SK-N-SH (cell line): ENCODE data around the gene RPAP2.

Experiments
- EP300 ChIP-seq, 2 experiments: IDR thresholded peaks; 2 replicates each; pipeline versions ENCODE4 v1.4.0 to v1.6.1; 2012; ENCODE audit warnings: borderline replicate concordance in 1 of 2, low read depth in 1 of 2, low read length in 1 of 2
- EZH2phosphoT487 ChIP-seq: fragments of 200-600 bp; sonication (generic); IDR thresholded peaks from 2 replicates; pipeline ENCODE4 v1.6.1; 2017; ENCODE audit warnings: low read depth, mixed run types, mild to moderate bottlenecking, antibody characterized with exemption, moderate library complexity, borderline replicate concordance
- SMC3 ChIP-seq: IDR thresholded peaks from 2 replicates; pipeline ENCODE4 v1.6.1; 2012; ENCODE audit warnings: low read depth, low read length, improper control_type of control experiment
- TEAD4 ChIP-seq: IDR thresholded peaks from 2 replicates; pipeline ENCODE4 v1.4.0; 2012; ENCODE audit warnings: mild to moderate bottlenecking, borderline replicate concordance; ENCODE audit not compliant: insufficient read depth
- TF ChIP-seq, protein P1 (sequence below): fragments of 200-600 bp; sonication (generic); IDR thresholded peaks from 2 replicates; pipeline ENCODE4 v1.6.1; 2017; ENCODE audit warnings: antibody characterized with exemption, mild to moderate bottlenecking, moderate library complexity
- TF ChIP-seq, protein P2 (sequence below): IDR thresholded peaks from 2 replicates; pipeline ENCODE4 v1.4.0; 2012; ENCODE audit warnings: low read depth
- TF ChIP-seq, protein P3 (sequence below): IDR thresholded peaks from 2 replicates; pipeline ENCODE4 v1.4.0; 2012; ENCODE audit warnings: low read depth, borderline replicate concordance
- TF ChIP-seq, protein P4 (sequence below): IDR thresholded peaks from 2 replicates; pipeline ENCODE4 v1.6.1; 2012; ENCODE audit warnings: mild to moderate bottlenecking, low read depth, low read length, moderate library complexity

DNA sequence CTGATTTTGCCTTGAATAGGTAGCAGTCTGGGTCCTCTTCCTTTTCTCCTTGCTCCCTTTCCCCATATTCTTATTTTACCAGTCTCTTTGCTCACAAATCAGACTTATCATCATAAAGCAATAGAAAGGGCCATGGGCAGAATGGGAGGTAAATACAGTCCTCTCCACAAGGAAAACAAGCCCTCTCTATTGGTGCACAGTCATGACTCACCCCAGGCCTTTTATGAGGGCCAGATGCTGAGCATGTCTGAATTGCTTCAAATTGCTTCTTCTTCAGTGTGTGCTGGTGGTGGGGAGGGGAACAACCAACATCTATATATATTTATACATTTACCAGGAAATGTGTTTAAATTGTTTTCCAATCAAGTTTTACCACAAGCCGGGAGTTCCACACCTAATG lies 112.7 kb downstream of the RPAP2 start:
- TF ChIP-seq, protein P1, sequence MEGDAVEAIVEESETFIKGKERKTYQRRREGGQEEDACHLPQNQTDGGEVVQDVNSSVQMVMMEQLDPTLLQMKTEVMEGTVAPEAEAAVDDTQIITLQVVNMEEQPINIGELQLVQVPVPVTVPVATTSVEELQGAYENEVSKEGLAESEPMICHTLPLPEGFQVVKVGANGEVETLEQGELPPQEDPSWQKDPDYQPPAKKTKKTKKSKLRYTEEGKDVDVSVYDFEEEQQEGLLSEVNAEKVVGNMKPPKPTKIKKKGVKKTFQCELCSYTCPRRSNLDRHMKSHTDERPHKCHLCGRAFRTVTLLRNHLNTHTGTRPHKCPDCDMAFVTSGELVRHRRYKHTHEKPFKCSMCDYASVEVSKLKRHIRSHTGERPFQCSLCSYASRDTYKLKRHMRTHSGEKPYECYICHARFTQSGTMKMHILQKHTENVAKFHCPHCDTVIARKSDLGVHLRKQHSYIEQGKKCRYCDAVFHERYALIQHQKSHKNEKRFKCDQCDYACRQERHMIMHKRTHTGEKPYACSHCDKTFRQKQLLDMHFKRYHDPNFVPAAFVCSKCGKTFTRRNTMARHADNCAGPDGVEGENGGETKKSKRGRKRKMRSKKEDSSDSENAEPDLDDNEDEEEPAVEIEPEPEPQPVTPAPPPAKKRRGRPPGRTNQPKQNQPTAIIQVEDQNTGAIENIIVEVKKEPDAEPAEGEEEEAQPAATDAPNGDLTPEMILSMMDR = no peak
- TF ChIP-seq TEAD4 (no peak), EP300 (IDR thresholded peaks at IDR 0.05; ENCODE audit: borderline replicate concordance in 1 of 2, low read depth in 1 of 2, low read length in 1 of 2) (no peak), SMC3 (no peak), EZH2phosphoT487 (no peak)
- TF ChIP-seq, protein P2, sequence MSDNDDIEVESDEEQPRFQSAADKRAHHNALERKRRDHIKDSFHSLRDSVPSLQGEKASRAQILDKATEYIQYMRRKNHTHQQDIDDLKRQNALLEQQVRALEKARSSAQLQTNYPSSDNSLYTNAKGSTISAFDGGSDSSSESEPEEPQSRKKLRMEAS = no peak
- TF ChIP-seq, protein P3, sequence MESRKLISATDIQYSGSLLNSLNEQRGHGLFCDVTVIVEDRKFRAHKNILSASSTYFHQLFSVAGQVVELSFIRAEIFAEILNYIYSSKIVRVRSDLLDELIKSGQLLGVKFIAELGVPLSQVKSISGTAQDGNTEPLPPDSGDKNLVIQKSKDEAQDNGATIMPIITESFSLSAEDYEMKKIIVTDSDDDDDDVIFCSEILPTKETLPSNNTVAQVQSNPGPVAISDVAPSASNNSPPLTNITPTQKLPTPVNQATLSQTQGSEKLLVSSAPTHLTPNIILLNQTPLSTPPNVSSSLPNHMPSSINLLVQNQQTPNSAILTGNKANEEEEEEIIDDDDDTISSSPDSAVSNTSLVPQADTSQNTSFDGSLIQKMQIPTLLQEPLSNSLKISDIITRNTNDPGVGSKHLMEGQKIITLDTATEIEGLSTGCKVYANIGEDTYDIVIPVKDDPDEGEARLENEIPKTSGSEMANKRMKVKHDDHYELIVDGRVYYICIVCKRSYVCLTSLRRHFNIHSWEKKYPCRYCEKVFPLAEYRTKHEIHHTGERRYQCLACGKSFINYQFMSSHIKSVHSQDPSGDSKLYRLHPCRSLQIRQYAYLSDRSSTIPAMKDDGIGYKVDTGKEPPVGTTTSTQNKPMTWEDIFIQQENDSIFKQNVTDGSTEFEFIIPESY = no peak
- TF ChIP-seq, protein P4, sequence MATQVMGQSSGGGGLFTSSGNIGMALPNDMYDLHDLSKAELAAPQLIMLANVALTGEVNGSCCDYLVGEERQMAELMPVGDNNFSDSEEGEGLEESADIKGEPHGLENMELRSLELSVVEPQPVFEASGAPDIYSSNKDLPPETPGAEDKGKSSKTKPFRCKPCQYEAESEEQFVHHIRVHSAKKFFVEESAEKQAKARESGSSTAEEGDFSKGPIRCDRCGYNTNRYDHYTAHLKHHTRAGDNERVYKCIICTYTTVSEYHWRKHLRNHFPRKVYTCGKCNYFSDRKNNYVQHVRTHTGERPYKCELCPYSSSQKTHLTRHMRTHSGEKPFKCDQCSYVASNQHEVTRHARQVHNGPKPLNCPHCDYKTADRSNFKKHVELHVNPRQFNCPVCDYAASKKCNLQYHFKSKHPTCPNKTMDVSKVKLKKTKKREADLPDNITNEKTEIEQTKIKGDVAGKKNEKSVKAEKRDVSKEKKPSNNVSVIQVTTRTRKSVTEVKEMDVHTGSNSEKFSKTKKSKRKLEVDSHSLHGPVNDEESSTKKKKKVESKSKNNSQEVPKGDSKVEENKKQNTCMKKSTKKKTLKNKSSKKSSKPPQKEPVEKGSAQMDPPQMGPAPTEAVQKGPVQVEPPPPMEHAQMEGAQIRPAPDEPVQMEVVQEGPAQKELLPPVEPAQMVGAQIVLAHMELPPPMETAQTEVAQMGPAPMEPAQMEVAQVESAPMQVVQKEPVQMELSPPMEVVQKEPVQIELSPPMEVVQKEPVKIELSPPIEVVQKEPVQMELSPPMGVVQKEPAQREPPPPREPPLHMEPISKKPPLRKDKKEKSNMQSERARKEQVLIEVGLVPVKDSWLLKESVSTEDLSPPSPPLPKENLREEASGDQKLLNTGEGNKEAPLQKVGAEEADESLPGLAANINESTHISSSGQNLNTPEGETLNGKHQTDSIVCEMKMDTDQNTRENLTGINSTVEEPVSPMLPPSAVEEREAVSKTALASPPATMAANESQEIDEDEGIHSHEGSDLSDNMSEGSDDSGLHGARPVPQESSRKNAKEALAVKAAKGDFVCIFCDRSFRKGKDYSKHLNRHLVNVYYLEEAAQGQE = no peak
